WERI-Rb-1 (cell line): ENCODE results near the gene RPRD1B.

Source experiments
- DNase-seq: peaks from one replicate; pipeline ENCODE4 v3.0.0-alpha.2; 2020
- H3K27ac ChIP-seq: fragments of 250-450 bp; sonication (Bioruptor Pico); 2 replicates; pipeline ENCODE4 v1.5.1; 2020; ENCODE audit warnings: mild to moderate bottlenecking, moderate library complexity
- H3K27me3 ChIP-seq: fragments of 250-450 bp; sonication (Bioruptor Pico); 2 replicates; pipeline ENCODE4 v1.5.1; 2021; ENCODE audit warnings: mild to moderate bottlenecking, low read depth, moderate library complexity; ENCODE audit not compliant: insufficient read depth, severe bottlenecking
- H3K36me3 ChIP-seq: fragments of 250-450 bp; sonication (Bioruptor Pico); 2 replicates; pipeline ENCODE4 v1.5.1; 2020; ENCODE audit warnings: mild to moderate bottlenecking, moderate library complexity
- H3K4me3 ChIP-seq: 2 replicates; pipeline ENCODE4 v1.5.1; 2011; ENCODE audit warnings: low read depth, mild to moderate bottlenecking, control low read depth, low read length
- H3K9me3 ChIP-seq: fragments of 250-450 bp; sonication (Bioruptor Pico); 2 replicates; pipeline ENCODE4 v1.5.1; 2021; ENCODE audit warnings: mild to moderate bottlenecking, moderate library complexity; ENCODE audit not compliant: severe bottlenecking
- CTCF ChIP-seq: IDR thresholded peaks from 2 replicates; pipeline ENCODE4 v1.5.1; 2011; ENCODE audit warnings: low read depth, mild to moderate bottlenecking, control low read depth, inconsistent platforms, low read length

The RPRD1B gene

GRCh38 chr20:38044685-38045084 is 11.1 kb downstream of the RPRD1B start:
- TF ChIP-seq CTCF: no peak
- Histone ChIP-seq H3K27me3 (no peaks in the 10 kb centered on the region), H3K4me3 (no peak overlapping the region), H3K9me3 (no peaks in the 10 kb centered on the region), H3K27ac (no peak overlapping the region), H3K36me3 (peaks cover 82% of the 10 kb centered on the region)
- no peak for DNase-seq

GRCh38 chr20:38046572-38046971 is 13.0 kb downstream of the RPRD1B start:
- no peak for TF ChIP-seq CTCF
- DNase-seq: no peak
- Histone ChIP-seq H3K27ac (no peak overlapping the region), H3K27me3 (no peaks in the 10 kb centered on the region), H3K9me3 (no peaks in the 10 kb centered on the region), H3K4me3 (no peak overlapping the region), H3K36me3 (peaks cover 80% of the 10 kb centered on the region)

GRCh38 chr20:38049800-38050199 is 16.3 kb downstream of the RPRD1B start:
- no peak overlapping the region for H3K27ac ChIP-seq
- peaks cover 61% of the 10 kb centered on the region for H3K36me3 ChIP-seq
- H3K9me3 ChIP-seq: no peaks in the 10 kb centered on the region
- no peak for DNase-seq
- no peaks in the 10 kb centered on the region for H3K27me3 ChIP-seq
- no peak overlapping the region for H3K4me3 ChIP-seq
- TF ChIP-seq CTCF: no peak

GRCh38 chr20:38050686-38051085 is 17.1 kb downstream of the RPRD1B start:
- H3K4me3 ChIP-seq: no peak overlapping the region
- DNase-seq: no peak
- H3K27ac ChIP-seq: no peak overlapping the region

GRCh38 chr20:38052870-38053269 is 19.3 kb downstream of the RPRD1B start:
- DNase-seq: no peak
- Histone ChIP-seq H3K4me3 (no peak overlapping the region), H3K27ac (no peak overlapping the region; the same call in 1 of the 2 replicates), H3K9me3 (no peaks in the 10 kb centered on the region), H3K36me3 (peaks cover 53% of the 10 kb centered on the region), H3K27me3 (no peaks in the 10 kb centered on the region)
- no peak for TF ChIP-seq CTCF

More at GRCh38 chr20:38050686-38051085, 17.1 kb downstream of the RPRD1B start:
- no peaks in the 10 kb centered on the region for H3K9me3 ChIP-seq
- no peak for TF ChIP-seq CTCF
- peaks cover 53% of the 10 kb centered on the region for H3K36me3 ChIP-seq
- no peaks in the 10 kb centered on the region for H3K27me3 ChIP-seq

- Histone ChIP-seq H3K27ac (no peak overlapping the region), H3K27me3 (no peaks in the 10 kb centered on the region), H3K9me3 (no peaks in the 10 kb centered on the region), H3K36me3 (peaks cover 58% of the 10 kb centered on the region), H3K4me3 (no peak overlapping the region)
- TF ChIP-seq CTCF: no peak
- DNase-seq: no peak
These were observed 21.1 kb downstream of the RPRD1B start for GRCh38 chr20:38054647-38055046.
